Measurements from ENCODE around the gene PSMC4.

Gene PSMC4

GRCh38 chr19:39971380-39972035, 543 bp downstream of the PSMC4 start:
- TF ChIP-seq TEAD4 (IDR thresholded peaks at IDR 0.05) (no peak), NFIC (IDR thresholded peaks at IDR 0.05) (no peak), CEBPB (IDR thresholded peaks at IDR 0.05) (no peak), MAX (IDR thresholded peaks at IDR 0.05) (no peak), RAD21 (IDR thresholded peaks at IDR 0.05; ENCODE audit: low read depth) (no peak)

DNA sequence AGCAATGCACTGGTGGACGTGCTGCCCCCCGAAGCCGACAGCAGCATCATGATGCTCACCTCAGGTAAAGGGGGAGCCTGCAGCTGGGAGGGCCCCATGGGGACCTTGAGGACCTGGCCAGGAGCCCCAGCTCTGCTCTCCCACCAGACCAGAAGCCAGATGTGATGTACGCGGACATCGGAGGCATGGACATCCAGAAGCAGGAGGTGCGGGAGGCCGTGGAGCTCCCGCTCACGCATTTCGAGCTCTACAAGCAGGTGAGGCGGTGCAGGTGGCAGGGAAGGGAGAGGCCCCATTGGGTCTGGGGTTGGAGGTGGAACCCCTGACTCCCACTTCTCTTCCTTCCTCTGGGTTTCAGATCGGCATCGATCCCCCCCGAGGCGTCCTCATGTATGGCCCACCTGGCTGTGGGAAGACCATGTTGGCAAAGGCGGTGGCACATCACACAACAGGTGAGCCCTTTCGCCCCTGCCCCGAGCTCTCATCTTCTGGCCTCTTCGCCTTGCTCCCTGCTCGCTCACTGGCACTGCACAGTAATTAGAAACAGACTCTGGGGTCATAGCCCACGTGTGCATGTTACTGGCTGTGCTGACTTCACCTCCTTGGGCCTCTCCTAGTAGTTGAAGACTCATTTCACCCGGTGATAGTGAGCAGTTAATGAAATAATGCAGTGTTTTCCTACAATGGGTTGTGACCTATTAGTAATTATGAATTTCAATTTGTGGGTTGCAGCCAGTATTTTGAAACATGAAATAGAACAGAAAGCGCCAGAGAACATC, 3.6 kb downstream of the PSMC4 start:
- TF ChIP-seq CEBPB (IDR thresholded peaks at IDR 0.05): no peak
- no peak for TF ChIP-seq REST (IDR thresholded peaks at IDR 0.05; ENCODE audit: low read depth)
- TF ChIP-seq TEAD4 (IDR thresholded peaks at IDR 0.05): no peak
- no peak for TF ChIP-seq EP300 (IDR thresholded peaks at IDR 0.05; ENCODE audit: borderline replicate concordance)
- TF ChIP-seq RAD21 (IDR thresholded peaks at IDR 0.05; ENCODE audit: low read depth): no peak
- no peak for TF ChIP-seq EGR1 (IDR thresholded peaks at IDR 0.05)
- TF ChIP-seq, protein P1, sequence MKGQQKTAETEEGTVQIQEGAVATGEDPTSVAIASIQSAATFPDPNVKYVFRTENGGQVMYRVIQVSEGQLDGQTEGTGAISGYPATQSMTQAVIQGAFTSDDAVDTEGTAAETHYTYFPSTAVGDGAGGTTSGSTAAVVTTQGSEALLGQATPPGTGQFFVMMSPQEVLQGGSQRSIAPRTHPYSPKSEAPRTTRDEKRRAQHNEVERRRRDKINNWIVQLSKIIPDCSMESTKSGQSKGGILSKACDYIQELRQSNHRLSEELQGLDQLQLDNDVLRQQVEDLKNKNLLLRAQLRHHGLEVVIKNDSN (IDR thresholded peaks at IDR 0.05): no peak
- TF ChIP-seq TCF12 (IDR thresholded peaks at IDR 0.05; ENCODE audit: low read depth): no peak
- TF ChIP-seq FOXM1 (IDR thresholded peaks at IDR 0.05; ENCODE audit: borderline replicate concordance, low read depth): no peak
- TF ChIP-seq YY1 (IDR thresholded peaks at IDR 0.05; ENCODE audit: low read depth): no peak
- no peak for TF ChIP-seq CREB1 (IDR thresholded peaks at IDR 0.05; ENCODE audit: low read depth)
- no peak for TF ChIP-seq NFIC (IDR thresholded peaks at IDR 0.05)
- TF ChIP-seq ZBTB7A (IDR thresholded peaks at IDR 0.05; ENCODE audit: low read depth): no peak
- TF ChIP-seq MAX (IDR thresholded peaks at IDR 0.05): no peak
- TF ChIP-seq TAF1 (IDR thresholded peaks at IDR 0.05; ENCODE audit: low read depth): no peak

DNA sequence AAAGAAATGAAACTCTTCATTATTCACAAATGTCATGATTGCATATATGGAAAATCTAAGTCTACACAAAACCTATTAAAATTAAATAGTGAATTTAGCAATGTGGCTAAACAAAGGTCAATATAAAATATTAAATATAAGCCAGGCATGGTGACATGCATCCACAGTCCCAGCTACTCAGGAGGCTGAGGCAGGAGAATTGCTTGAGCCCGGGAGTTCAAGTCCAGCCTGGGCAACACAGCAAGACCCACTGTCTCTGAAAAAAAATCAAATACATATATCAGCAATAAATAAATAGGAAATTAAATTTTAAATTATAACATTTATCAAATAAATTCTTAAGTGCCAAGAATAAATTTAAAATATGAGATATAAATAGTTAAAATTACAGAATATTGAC, 11.9 kb downstream of the PSMC4 start:
- TF ChIP-seq TCF12 (IDR thresholded peaks at IDR 0.05; ENCODE audit: low read depth): no peak
- TF ChIP-seq EP300 (IDR thresholded peaks at IDR 0.05; ENCODE audit: borderline replicate concordance): no peak
- TF ChIP-seq, protein P1 (IDR thresholded peaks at IDR 0.05): no peak
- no peak for TF ChIP-seq REST (IDR thresholded peaks at IDR 0.05; ENCODE audit: low read depth)
- TF ChIP-seq TAF1 (IDR thresholded peaks at IDR 0.05; ENCODE audit: low read depth): no peak
- no peak for TF ChIP-seq YY1 (IDR thresholded peaks at IDR 0.05; ENCODE audit: low read depth)
- no peak for TF ChIP-seq ZBTB7A (IDR thresholded peaks at IDR 0.05; ENCODE audit: low read depth)

DNA sequence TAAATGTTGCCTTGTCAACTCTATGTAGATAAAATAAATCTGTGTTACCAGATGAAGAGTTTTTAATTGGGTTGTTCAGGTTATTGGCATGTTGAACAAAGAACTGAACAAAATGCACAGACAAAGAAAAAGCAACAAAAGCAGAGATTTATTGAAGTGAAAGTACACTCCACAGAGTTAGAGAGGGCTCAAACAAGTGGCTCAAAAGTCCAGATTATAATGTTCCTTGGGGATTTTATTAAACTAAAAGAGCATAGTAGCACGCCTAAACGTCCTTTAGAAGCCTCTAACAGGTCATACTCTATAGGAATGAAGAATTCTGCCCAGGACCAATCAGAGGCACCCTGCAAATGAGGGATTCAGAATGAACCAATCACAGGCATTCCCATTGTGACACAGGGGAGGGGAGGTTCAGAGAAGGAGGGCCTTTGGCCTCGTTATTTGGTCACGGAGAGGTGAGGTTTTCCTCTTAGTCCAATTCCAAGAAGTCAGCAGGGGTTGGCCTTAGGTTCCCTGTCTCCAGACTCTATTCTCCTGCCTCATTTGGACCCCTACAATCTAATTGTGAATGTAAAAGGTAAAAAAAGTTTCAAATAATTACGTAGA, 12.8 kb downstream of the PSMC4 start:
- TF ChIP-seq CEBPB (IDR thresholded peaks at IDR 0.05): no peak
- TF ChIP-seq REST (IDR thresholded peaks at IDR 0.05; ENCODE audit: low read depth): no peak
- TF ChIP-seq TCF12 (IDR thresholded peaks at IDR 0.05; ENCODE audit: low read depth): no peak
- TF ChIP-seq TAF1 (IDR thresholded peaks at IDR 0.05; ENCODE audit: low read depth): no peak
- no peak for TF ChIP-seq ZBTB7A (IDR thresholded peaks at IDR 0.05; ENCODE audit: low read depth)
- no peak for TF ChIP-seq FOXM1 (IDR thresholded peaks at IDR 0.05; ENCODE audit: borderline replicate concordance, low read depth)
- no peak for TF ChIP-seq MAX (IDR thresholded peaks at IDR 0.05)
- no peak for TF ChIP-seq EGR1 (IDR thresholded peaks at IDR 0.05)
- TF ChIP-seq RAD21 (IDR thresholded peaks at IDR 0.05; ENCODE audit: low read depth): no peak
- no peak for TF ChIP-seq YY1 (IDR thresholded peaks at IDR 0.05; ENCODE audit: low read depth)
- TF ChIP-seq EP300 (IDR thresholded peaks at IDR 0.05; ENCODE audit: borderline replicate concordance): no peak
- TF ChIP-seq, protein P1 (IDR thresholded peaks at IDR 0.05): no peak
- TF ChIP-seq CREB1 (IDR thresholded peaks at IDR 0.05; ENCODE audit: low read depth): no peak
- TF ChIP-seq TEAD4 (IDR thresholded peaks at IDR 0.05): no peak
- no peak for TF ChIP-seq NFIC (IDR thresholded peaks at IDR 0.05)
